ENCODE data around the gene INSYN2A.

INSYN2A gene

DNA sequence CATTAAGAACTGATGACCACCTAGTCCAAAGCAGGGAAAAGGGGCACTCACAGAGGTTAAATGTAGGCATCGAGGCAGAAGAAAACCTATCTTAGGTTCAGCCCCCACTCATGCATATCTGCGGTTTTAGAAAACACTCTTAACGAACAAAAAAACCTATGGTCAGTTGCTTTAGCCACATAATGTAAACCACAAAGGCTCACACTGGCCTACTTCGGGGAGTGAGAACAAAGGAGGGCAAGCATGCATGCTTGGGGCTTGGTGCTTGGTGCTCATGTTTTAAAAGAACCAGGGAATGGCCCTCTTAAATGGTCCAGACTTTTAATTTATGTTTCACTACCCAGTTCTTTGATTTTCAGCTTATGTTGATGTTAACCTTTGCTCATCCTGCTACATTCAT lies 14.2 kb downstream of the INSYN2A start:
- no peaks in the 10 kb centered on the region for H3K27me3 Mint-ChIP-seq (ENCODE audit: low read depth)
- no peaks in the 10 kb centered on the region for H3K36me3 Mint-ChIP-seq (ENCODE audit: low read depth)
- H3K4me3 Mint-ChIP-seq = no peak overlapping the region
- no peaks in the 10 kb centered on the region for H3K4me1 Mint-ChIP-seq (ENCODE audit: low read depth)
- no peak overlapping the region for H3K27ac Mint-ChIP-seq
- H3K9me3 Mint-ChIP-seq = no peaks in the 10 kb centered on the region

DNA sequence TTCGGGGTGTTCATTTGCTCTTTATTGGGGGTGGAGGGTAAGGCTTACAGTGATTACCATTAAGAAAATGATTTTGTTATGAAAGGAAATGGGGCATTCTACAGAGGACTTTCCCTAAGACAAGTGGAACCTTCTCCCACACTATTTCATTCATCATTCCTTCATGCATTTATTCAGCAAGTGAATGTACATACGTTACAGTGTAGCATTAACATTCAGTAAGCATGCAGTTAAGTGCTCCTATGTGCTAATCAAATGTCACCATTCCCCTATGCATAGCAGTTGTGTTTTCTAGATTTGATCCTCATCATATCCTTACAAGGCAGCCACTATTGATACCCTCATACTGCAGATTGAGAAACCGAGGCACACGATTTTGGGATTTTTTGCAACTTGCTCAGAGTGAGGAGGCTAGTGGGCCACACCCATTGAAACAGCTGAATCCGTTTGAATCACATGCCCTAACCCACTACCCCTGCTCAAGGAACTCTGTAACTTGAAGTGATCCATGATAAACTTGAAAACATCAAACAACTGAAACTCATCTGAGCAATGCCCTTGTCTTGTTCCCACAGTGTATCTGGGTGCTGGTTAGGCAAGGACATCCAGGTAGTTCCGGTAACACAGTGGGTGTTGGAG lies 16.7 kb downstream of the INSYN2A start:
- Mint-ChIP-seq H3K27me3 (ENCODE audit: low read depth) (no peaks in the 10 kb centered on the region), H3K9me3 (no peaks in the 10 kb centered on the region), H3K36me3 (ENCODE audit: low read depth) (no peaks in the 10 kb centered on the region)

DNA sequence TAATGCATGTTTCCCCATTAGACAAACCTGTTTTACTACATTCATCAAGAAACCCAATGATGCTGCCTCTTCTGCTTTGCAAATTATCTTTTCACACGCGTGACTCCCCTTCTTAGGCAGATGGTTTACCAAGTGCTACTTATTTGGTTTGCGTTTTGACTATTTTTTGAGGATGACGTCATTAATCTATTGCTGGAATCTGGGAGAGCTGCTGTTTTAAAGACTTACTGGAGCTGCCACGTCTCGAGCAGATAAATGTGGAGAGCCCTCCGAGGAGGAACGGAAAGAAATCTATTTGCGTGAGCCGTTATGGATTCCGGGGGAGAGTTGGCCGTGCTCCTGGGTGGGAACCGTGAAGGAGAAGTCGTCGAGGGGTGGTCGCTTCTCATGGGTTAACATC lies 19.7 kb downstream of the INSYN2A start:
- Mint-ChIP-seq H3K9me3 (no peaks in the 10 kb centered on the region), H3K4me1 (ENCODE audit: low read depth) (no peaks in the 10 kb centered on the region), H3K36me3 (ENCODE audit: low read depth) (no peaks in the 10 kb centered on the region), H3K27ac (no peak overlapping the region), H3K27me3 (ENCODE audit: low read depth) (no peaks in the 10 kb centered on the region), H3K4me3 (no peak overlapping the region)

More for the DNA sequence above, 16.7 kb downstream of the INSYN2A start:
- no peak overlapping the region for H3K27ac Mint-ChIP-seq
- no peaks in the 10 kb centered on the region for H3K4me1 Mint-ChIP-seq (ENCODE audit: low read depth)
- no peak overlapping the region for H3K4me3 Mint-ChIP-seq

DNA sequence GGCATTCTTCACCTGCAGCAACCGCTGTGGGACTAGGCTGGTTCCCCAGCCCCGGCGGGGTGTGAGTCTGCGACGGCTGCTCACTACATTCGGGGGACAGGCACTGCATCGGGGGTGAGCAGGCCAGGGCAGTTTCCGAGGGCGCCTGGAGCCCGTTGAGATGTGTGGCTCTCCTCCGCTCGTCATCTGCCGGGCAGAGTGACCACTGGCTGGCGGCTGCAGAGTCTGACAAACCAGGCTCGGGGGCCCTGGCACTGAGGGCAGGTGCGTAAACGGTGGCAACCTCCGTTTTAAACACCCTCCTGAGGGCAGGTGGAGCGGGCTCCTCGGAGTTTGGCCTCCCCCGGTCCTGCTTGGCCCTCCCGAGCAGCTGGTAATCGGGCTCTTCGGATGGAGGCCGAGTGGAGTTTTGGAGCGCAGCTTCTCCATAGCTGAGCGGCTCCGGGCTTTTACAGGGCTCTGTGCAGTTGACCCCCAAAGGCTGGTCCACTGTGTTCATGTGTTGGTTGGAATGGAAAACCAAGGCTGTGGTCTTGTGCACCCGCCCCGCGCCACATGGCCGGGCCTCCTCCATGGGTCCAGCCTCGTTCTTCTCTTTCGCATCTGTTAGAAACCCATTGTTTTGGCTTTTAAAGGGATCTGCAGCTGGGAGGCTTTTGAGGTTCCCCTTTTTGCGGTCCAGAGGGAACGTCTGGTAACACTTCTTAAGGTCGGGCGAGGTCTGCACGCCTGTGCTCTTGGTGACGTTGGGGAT lies 20.9 kb downstream of the INSYN2A start:
- no peaks in the 10 kb centered on the region for H3K27me3 Mint-ChIP-seq (ENCODE audit: low read depth)
- no peaks in the 10 kb centered on the region for H3K4me1 Mint-ChIP-seq (ENCODE audit: low read depth)
- no peak overlapping the region for H3K4me3 Mint-ChIP-seq
- no peak overlapping the region for H3K27ac Mint-ChIP-seq
- no peaks in the 10 kb centered on the region for H3K9me3 Mint-ChIP-seq
- no peaks in the 10 kb centered on the region for H3K36me3 Mint-ChIP-seq (ENCODE audit: low read depth)

DNA sequence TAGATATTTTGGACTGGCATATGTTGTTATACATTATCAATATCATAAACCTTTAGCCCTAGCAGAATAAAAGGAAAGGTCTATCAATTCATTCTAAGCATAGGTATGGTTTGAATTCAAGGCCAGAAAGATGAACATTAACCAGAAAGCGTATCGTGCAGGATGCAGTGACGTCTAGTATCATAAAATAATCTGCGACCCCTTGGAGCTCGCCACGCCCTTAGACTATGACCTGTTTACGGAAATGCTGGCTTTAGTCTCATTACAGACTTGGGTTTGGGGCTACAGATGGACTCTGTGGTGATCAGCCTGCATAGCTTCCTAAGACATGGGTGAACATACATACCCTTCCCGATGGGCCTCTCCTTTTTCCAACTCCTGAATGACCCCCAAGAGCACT lies 21.5 kb downstream of the INSYN2A start:
- Mint-ChIP-seq H3K27me3 (ENCODE audit: low read depth) (no peaks in the 10 kb centered on the region), H3K4me1 (ENCODE audit: low read depth) (no peaks in the 10 kb centered on the region), H3K36me3 (ENCODE audit: low read depth) (no peaks in the 10 kb centered on the region), H3K4me3 (no peak overlapping the region), H3K27ac (no peak overlapping the region), H3K9me3 (no peaks in the 10 kb centered on the region)

DNA sequence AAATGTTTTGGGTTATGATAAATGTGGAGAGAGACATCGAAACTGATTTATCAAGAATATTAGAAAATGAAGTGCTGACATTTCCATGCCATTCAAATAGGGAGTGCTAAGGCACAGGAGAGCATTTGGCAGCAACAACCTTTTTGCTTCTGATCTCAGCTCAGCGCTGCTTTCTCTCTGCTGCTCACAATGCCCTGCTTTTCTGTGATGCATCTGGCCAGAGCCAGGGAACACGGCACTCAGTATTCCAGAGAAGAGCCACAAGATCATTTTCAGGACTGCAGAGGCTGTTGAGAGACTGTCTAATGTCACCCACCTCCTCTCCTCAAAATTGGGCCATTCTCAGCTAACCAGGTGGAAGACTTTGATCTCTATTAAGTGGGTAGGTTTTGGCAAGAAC lies 28.1 kb downstream of the INSYN2A start:
- Mint-ChIP-seq H3K4me3 (no peak overlapping the region), H3K4me1 (ENCODE audit: low read depth) (no peaks in the 10 kb centered on the region), H3K36me3 (ENCODE audit: low read depth) (no peaks in the 10 kb centered on the region), H3K27ac (no peak overlapping the region), H3K9me3 (no peaks in the 10 kb centered on the region), H3K27me3 (ENCODE audit: low read depth) (no peaks in the 10 kb centered on the region)

DNA sequence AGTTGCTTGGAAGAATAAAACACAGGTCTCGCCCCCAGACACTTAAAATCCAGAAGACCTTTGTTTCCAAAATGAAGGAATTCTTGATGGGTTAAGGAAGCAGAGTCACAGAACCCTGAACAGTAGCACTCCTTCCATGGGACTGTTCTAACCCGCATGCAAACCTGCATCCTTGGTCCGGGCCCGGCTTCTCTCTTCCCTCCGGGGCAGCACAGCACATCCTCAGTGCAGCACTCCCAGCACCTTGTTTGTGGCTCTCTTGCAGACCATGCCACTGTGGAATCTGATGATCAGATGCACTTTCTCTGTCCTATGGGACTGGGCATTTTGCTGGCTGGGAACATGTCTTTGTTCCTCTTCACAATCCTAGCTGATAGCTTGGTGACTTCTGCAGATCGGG lies 33.5 kb downstream of the INSYN2A start:
- no peak overlapping the region for H3K4me3 Mint-ChIP-seq
- H3K4me1 Mint-ChIP-seq (ENCODE audit: low read depth) = no peaks in the 10 kb centered on the region
- no peaks in the 10 kb centered on the region for H3K36me3 Mint-ChIP-seq (ENCODE audit: low read depth)
- H3K9me3 Mint-ChIP-seq = no peaks in the 10 kb centered on the region
- no peaks in the 10 kb centered on the region for H3K27me3 Mint-ChIP-seq (ENCODE audit: low read depth)
- no peak overlapping the region for H3K27ac Mint-ChIP-seq

DNA sequence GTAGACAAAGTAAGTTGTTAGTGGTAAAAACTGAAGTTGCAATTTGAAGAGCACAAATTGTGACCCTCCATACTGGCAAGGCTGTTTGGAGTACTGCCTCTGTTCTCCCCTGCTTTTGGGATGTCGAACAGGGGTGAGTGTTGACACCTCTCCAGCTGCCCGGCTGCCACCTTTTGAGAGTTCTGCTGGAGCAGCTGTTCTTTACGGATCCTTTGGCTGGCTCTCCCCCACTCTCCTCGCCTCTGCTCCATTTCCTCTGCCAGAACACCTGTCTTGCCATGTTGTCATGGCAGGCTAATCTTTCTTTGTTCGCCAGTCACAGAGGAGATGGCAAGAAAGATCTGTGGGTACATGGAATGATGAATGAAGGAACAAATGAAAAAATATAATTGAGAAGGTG lies 34.9 kb downstream of the INSYN2A start:
- Mint-ChIP-seq H3K36me3 (ENCODE audit: low read depth) (no peaks in the 10 kb centered on the region), H3K4me1 (ENCODE audit: low read depth) (no peaks in the 10 kb centered on the region), H3K9me3 (no peaks in the 10 kb centered on the region), H3K4me3 (no peak overlapping the region), H3K27ac (no peak overlapping the region), H3K27me3 (ENCODE audit: low read depth) (no peaks in the 10 kb centered on the region)

DNA sequence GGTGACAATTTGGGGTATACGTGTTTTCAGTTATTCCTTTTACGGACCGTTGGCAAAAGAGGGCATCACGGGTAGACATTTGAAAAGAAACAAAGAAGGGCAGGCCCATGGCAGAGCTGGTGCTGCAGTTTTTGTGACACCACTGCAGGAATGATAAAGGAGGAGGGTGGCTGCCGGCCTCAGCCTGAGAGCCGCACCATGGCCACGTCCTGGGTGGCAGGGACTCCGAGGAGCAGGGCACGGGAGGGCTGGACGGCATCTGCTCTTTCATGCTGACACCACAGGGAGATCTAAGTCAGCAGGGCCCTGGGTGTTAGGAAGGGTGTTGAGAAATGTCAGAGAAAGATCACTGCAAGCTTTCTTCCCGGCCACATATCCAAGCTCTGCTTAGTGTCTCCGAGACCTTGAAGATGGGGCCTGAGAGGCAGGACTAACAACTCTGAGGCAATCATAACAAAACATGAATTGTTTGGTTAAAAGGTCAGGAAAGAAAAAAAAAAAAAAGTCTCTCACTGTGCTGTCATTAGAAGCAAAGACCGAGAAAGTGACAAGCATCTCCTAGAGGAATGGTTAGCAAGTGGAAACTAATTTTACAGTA lies 36.6 kb downstream of the INSYN2A start:
- H3K9me3 Mint-ChIP-seq = no peaks in the 10 kb centered on the region
- no peaks in the 10 kb centered on the region for H3K27me3 Mint-ChIP-seq (ENCODE audit: low read depth)

DNA sequence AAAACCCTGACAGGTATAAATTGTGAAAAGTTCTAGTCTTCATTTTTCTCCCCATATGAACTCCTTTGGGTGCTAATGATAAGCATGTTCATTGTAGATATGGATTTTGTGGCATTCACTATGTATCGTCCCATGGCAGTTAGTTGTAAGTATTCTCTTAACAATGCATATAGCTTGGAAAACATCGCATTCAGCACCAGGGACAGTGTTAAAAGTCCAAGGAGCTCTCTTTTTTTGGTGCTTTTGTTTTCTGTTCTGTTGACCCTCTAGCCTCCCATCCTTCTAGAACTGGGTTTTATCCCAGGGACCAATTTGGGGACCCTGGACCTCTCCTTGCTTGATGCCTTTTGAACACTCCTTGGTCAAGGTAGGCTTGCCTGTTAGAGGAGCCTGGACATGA lies 37.7 kb downstream of the INSYN2A start:
- no peaks in the 10 kb centered on the region for H3K36me3 Mint-ChIP-seq (ENCODE audit: low read depth)
- H3K4me1 Mint-ChIP-seq (ENCODE audit: low read depth) = no peaks in the 10 kb centered on the region
- H3K27ac Mint-ChIP-seq = no peak overlapping the region
- H3K27me3 Mint-ChIP-seq (ENCODE audit: low read depth) = no peaks in the 10 kb centered on the region
- H3K4me3 Mint-ChIP-seq = no peak overlapping the region
- no peaks in the 10 kb centered on the region for H3K9me3 Mint-ChIP-seq

More for the DNA sequence above, 36.6 kb downstream of the INSYN2A start:
- Mint-ChIP-seq H3K27ac (no peak overlapping the region), H3K4me3 (no peak overlapping the region), H3K36me3 (ENCODE audit: low read depth) (no peaks in the 10 kb centered on the region), H3K4me1 (ENCODE audit: low read depth) (no peaks in the 10 kb centered on the region)

DNA sequence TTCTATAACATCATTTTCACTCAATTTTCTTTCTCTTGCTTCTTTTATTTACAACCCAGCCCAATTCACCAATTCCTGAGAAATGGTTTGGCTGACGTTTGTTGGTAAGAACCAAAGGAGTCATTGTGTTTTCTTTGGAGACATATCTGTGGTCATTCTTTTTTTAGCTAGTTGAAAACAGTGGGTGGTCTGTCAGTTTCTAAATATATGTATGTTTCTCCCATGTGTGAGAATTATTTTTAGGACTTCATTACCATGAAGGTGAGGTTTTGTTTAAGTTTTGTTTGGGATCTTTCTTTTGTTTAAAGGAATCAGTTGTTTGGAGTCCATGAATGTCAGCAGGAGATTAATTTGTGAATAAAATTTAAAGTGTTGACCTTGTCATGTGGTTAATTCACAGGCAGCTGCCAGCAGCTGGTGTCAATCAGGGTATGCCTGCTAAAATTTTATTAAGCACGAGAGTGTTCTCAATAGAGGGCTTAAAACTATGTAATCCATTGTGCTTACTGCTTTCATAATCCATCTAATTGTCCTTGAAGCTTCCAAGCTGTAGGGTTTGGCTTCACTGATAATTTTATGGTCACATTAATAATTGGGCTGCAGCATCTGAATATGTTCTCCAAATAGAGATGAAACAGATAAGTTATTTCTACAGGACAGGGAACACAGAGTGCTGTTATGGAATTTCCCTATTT lies 38.7 kb downstream of the INSYN2A start:
- no peaks in the 10 kb centered on the region for H3K9me3 Mint-ChIP-seq
- no peaks in the 10 kb centered on the region for H3K4me1 Mint-ChIP-seq (ENCODE audit: low read depth)
- no peaks in the 10 kb centered on the region for H3K27me3 Mint-ChIP-seq (ENCODE audit: low read depth)
- H3K4me3 Mint-ChIP-seq = no peak overlapping the region
- H3K36me3 Mint-ChIP-seq (ENCODE audit: low read depth) = no peaks in the 10 kb centered on the region
- H3K27ac Mint-ChIP-seq = no peak overlapping the region

DNA sequence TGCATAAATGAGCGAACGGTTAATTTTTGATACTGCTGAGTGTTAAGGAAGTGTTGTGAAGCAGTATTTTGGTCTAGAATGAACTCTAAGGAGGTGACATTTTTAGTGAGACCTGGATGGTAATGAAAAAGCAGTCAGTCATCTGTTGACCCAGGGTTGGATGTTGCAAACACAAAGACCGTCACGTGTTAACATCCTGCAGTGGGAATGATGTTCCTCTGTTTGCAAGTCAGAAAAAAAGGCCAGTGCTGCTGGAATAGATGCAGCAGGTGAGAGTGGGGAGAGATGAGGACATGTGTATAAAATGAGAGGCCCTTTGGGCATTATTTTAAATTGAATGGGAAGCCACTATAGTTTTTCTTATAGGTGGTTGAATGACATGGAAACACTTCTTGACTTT lies 39.3 kb downstream of the INSYN2A start:
- Mint-ChIP-seq H3K4me3 (no peak overlapping the region), H3K36me3 (ENCODE audit: low read depth) (no peaks in the 10 kb centered on the region), H3K27ac (no peak overlapping the region), H3K4me1 (ENCODE audit: low read depth) (no peaks in the 10 kb centered on the region), H3K27me3 (ENCODE audit: low read depth) (no peaks in the 10 kb centered on the region), H3K9me3 (no peaks in the 10 kb centered on the region)

DNA sequence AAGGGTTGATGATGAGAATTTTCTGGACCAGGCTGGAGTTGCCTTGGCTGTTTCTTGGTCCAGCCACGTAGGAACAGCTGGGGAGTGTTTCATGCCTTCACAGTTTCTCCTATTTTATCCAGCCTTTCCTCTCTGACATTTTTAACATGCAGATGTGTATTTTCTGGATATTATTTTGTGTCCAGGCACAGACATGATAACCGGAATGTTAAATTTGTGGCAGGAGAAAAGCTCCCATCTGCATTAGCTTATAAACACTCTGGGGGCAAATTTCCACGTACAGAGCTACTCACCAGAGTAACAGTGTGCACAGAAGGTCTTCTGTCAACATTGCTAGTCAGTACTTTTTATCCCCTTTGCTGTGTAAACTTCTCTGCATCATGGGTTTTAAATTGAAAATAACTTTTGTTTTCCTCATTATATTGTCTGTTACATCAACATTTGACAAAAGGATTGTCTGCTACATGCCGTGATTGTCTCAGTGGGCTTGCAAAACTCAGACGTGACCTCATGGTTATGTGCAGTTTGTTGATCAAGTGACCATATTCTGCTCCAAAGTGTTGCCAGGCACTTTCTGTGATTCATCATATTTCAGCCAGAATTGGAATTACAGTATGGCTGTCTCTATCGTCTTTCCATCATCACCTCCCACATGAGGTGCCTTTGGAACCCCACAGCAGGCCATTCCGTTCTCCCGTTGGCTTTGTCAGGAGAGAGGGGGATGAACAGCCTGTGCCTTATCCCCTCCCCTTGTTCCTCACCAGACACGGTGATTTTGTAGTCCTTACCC lies 41.4 kb downstream of the INSYN2A start:
- H3K9me3 Mint-ChIP-seq = no peaks in the 10 kb centered on the region
- H3K4me3 Mint-ChIP-seq = no peak overlapping the region
- H3K27me3 Mint-ChIP-seq (ENCODE audit: low read depth) = no peaks in the 10 kb centered on the region
- no peak overlapping the region for H3K27ac Mint-ChIP-seq
- no peaks in the 10 kb centered on the region for H3K36me3 Mint-ChIP-seq (ENCODE audit: low read depth)
- H3K4me1 Mint-ChIP-seq (ENCODE audit: low read depth) = no peaks in the 10 kb centered on the region

DNA sequence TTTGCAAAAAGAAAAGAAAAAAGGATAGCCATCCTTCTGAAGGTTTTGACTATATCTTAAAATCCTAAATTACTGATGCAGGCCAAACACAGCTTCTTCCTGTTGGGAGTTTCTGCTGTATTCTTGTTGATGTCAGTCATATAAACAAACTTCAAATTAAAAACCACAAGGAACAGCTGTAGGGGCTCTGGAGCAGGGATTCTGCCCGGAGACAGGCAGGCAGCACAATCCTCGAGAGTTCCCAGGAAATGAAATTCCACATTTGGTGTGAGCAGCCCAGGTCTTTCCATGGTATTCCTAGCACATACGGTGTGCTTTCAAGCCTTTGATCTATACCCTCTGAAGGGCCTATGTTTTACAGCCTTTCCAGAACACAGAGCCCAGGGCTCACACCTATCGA lies 43.2 kb downstream of the INSYN2A start:
- H3K27me3 Mint-ChIP-seq (ENCODE audit: low read depth) = no peaks in the 10 kb centered on the region
- peaks cover 3% of the 10 kb centered on the region for H3K9me3 Mint-ChIP-seq
- no peaks in the 10 kb centered on the region for H3K36me3 Mint-ChIP-seq (ENCODE audit: low read depth)
- H3K27ac Mint-ChIP-seq = no peak overlapping the region
- H3K4me3 Mint-ChIP-seq = no peak overlapping the region
- peaks cover 3% of the 10 kb centered on the region for H3K4me1 Mint-ChIP-seq (ENCODE audit: low read depth)

Measured in T-helper 1 cell treated with Interleukin-12 subunit alpha and Interleukin-12 subunit beta and Interleukin-4 antibody, amounts not matched to agents 30 μg/mL and 1 μg/mL, for 36 hours (primary cell).